ENCODE results near the gene COL9A2.

Gene COL9A2

GRCh38 chr1:40251456-40251855 is 65.6 kb downstream of the COL9A2 start:
- no peak for TF ChIP-seq CTCF (IDR thresholded peaks at IDR 0.05; ENCODE audit: unreplicated experiment in 3 of 3)
- no peaks in the 10 kb centered on the region for H3K36me3 Mint-ChIP-seq (ENCODE audit: low read depth)
- peaks cover 7% of the 10 kb centered on the region for H3K4me1 Mint-ChIP-seq
- H3K4me3 Mint-ChIP-seq: no peak overlapping the region
- H3K9me3 Mint-ChIP-seq: no peaks in the 10 kb centered on the region
- H3K27ac Mint-ChIP-seq: no peak overlapping the region
- H3K27me3 Mint-ChIP-seq (ENCODE audit: low read depth): no peaks in the 10 kb centered on the region

Measured in nephron (organoid).